ENCODE data around the gene CAMTA1. TPM values are rescaled to one million over a fixed set of nuclear protein-coding genes. Genes with fewer than 3 reads are reported as not detected.
"Not testable (repeated sequence)": the region's sequence is repeated elsewhere in the genome, so short reads cannot be mapped to it uniquely, and the experiment has no call there.

The CAMTA1 gene
- total RNA-seq, 1 donor from 2014 or later: 34.4 TPM

- no peak for ATAC-seq
Observed at GRCh38 chr1:7587108-7587772, 802.0 kb downstream of the CAMTA1 start.

GRCh38 chr1:7587773-7588456 is 802.7 kb downstream of the CAMTA1 start:
- ATAC-seq: no peak

GRCh38 chr1:7588457-7588827 is 803.2 kb downstream of the CAMTA1 start:
- ATAC-seq: no peak

GRCh38 chr1:7589080-7589735 is 804.0 kb downstream of the CAMTA1 start:
- ATAC-seq: no peak

- ATAC-seq: no peak
Observed at GRCh38 chr1:7589774-7590425, 804.6 kb downstream of the CAMTA1 start.

- ATAC-seq: no peak
Observed at GRCh38 chr1:7590426-7590790, 805.2 kb downstream of the CAMTA1 start.

GRCh38 chr1:7591565-7591964 is 806.3 kb downstream of the CAMTA1 start:
- ATAC-seq: no peak

- ATAC-seq: no peak
Observed at GRCh38 chr1:7592120-7592798, 807.0 kb downstream of the CAMTA1 start.

- no peak for ATAC-seq
Observed at GRCh38 chr1:7594002-7594713, 808.9 kb downstream of the CAMTA1 start.

- ATAC-seq: no peak
Observed at GRCh38 chr1:7594714-7595295, 809.6 kb downstream of the CAMTA1 start.

GRCh38 chr1:7595336-7595735 is 810.1 kb downstream of the CAMTA1 start:
- ATAC-seq: no peak

GRCh38 chr1:7596126-7596965 is 811.1 kb downstream of the CAMTA1 start:
- ATAC-seq: no peak

GRCh38 chr1:7598058-7598457 is 812.8 kb downstream of the CAMTA1 start:
- not testable (repeated sequence) for ATAC-seq

- ATAC-seq: not testable (repeated sequence)
Observed at GRCh38 chr1:7604906-7605305, 819.7 kb downstream of the CAMTA1 start.

- no peak for ATAC-seq
Observed at GRCh38 chr1:7606096-7606495, 820.8 kb downstream of the CAMTA1 start.

- no peak for ATAC-seq
Observed at GRCh38 chr1:7607097-7607496, 821.8 kb downstream of the CAMTA1 start.

GRCh38 chr1:7608628-7609305 is 823.5 kb downstream of the CAMTA1 start:
- no peak for ATAC-seq

- no peak for ATAC-seq
Observed at GRCh38 chr1:7609311-7609994, 824.2 kb downstream of the CAMTA1 start.

GRCh38 chr1:7610106-7610731 is 825.0 kb downstream of the CAMTA1 start:
- ATAC-seq: no peak
